Ishikawa (cell line): ENCODE measurements around the gene CSAD.

Source experiments
- CEBPB ChIP-seq: IDR thresholded peaks from 2 replicates; pipeline ENCODE4 v1.6.1; 2012
- CREB1 ChIP-seq: IDR thresholded peaks from 2 replicates; pipeline ENCODE4 v1.6.1; 2012; ENCODE audit warnings: low read depth
- EGR1 ChIP-seq: IDR thresholded peaks from 2 replicates; pipeline ENCODE4 v1.6.1; 2012
- EP300 ChIP-seq: IDR thresholded peaks from 2 replicates; pipeline ENCODE4 v1.6.1; 2012; ENCODE audit warnings: borderline replicate concordance
- FOXM1 ChIP-seq: IDR thresholded peaks from 2 replicates; pipeline ENCODE4 v1.6.1; 2012; ENCODE audit warnings: low read depth, borderline replicate concordance
- MAX ChIP-seq: IDR thresholded peaks from 2 replicates; pipeline ENCODE4 v1.6.1; 2012
- NFIC ChIP-seq: IDR thresholded peaks from 2 replicates; pipeline ENCODE4 v1.6.1; 2012
- RAD21 ChIP-seq: IDR thresholded peaks from 2 replicates; pipeline ENCODE4 v1.6.1; 2012; ENCODE audit warnings: low read depth
- REST ChIP-seq: IDR thresholded peaks from 2 replicates; pipeline ENCODE4 v1.6.1; 2012; ENCODE audit warnings: low read depth, mild to moderate bottlenecking
- TAF1 ChIP-seq: IDR thresholded peaks from 2 replicates; pipeline ENCODE4 v1.6.1; 2012; ENCODE audit warnings: low read depth, mild to moderate bottlenecking
- TCF12 ChIP-seq: IDR thresholded peaks from 2 replicates; pipeline ENCODE4 v1.6.1; 2012; ENCODE audit warnings: low read depth
- TEAD4 ChIP-seq: IDR thresholded peaks from 2 replicates; pipeline ENCODE4 v1.6.1; 2012
- YY1 ChIP-seq: IDR thresholded peaks from 2 replicates; pipeline ENCODE4 v1.6.1; 2012; ENCODE audit warnings: low read depth
- ZBTB7A ChIP-seq: IDR thresholded peaks from 2 replicates; pipeline ENCODE4 v1.6.1; 2012; ENCODE audit warnings: low read depth
- TF ChIP-seq, protein P1 (sequence below): IDR thresholded peaks from 2 replicates; pipeline ENCODE4 v1.6.1; 2012

CSAD gene

GRCh38 chr12:53180931-53181645, 363 bp upstream of the CSAD start:
- no peak for TF ChIP-seq RAD21
- peak; percentile 59 for TF ChIP-seq EGR1
- peak; percentile 78 for TF ChIP-seq MAX
- TF ChIP-seq ZBTB7A = 0 out of 2 replicates have a peak, but pooled peaks have one; percentile 36
- TF ChIP-seq TAF1 = peak; percentile 56; the same call in 1 of the 2 replicates
- TF ChIP-seq EP300 = no peak
- no peak for TF ChIP-seq FOXM1
- 0 out of 2 replicates have a peak, but pooled peaks have one; percentile 22 for TF ChIP-seq NFIC
- 0 out of 2 replicates have a peak, but pooled peaks have one; percentile 10 for TF ChIP-seq TEAD4
- TF ChIP-seq, protein P1, sequence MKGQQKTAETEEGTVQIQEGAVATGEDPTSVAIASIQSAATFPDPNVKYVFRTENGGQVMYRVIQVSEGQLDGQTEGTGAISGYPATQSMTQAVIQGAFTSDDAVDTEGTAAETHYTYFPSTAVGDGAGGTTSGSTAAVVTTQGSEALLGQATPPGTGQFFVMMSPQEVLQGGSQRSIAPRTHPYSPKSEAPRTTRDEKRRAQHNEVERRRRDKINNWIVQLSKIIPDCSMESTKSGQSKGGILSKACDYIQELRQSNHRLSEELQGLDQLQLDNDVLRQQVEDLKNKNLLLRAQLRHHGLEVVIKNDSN = peak; percentile 38; the same call in 1 of the 2 replicates

DNA sequence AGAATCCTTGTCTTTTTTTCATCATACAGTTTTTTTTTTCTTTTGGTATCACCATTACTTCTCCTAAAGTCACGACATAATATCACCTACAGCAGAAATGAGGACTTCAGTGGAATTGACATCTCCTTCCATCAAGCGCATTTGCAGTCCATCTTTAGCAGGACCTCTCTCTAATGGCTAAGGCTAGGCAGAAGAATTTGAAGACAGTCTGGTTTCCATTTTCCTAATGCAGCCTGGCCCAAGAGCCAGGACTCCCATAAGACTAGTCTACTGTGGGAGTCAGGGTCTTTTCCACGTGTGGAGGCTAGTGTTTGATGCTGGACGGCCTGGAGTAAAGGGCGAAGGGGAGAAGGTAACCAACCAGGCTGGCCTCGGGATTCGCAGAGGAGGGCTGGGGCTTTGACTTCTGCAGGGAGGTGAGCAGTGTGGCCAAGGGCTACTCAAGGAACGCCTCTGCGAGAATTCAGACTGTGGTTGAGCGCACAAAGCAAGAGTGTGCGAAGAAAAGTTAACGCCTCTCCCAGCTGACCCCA, 972 bp downstream of the CSAD start:
- TF ChIP-seq, protein P1 = no peak
- no peak for TF ChIP-seq EP300
- TF ChIP-seq EGR1 = no peak
- TF ChIP-seq NFIC = no peak
- 0 out of 2 replicates have a peak, but pooled peaks have one; percentile 28 for TF ChIP-seq FOXM1

DNA sequence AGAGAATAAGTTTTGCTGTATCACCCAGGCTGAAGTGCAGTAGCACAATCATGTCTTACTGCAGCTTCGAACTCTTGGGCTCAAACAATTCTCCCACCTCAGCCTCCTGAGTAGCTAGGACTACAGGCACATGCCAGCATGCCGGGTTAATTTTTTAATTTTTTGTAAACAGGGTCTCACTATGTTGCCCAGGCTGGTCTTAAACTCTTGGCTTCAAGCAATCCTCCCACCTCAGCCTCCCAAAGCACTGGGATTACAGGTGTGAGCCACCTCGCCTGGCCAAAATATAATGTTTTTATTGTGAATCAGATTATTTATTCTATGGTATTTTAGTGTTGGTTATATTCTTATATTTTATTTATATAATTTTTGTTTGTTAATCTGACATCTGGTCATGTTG, 4.0 kb downstream of the CSAD start:
- TF ChIP-seq CREB1 (no peak), TCF12 (no peak), YY1 (no peak), EP300 (no peak), CEBPB (no peak), ZBTB7A (no peak), REST (no peak), TAF1 (no peak), NFIC (no peak), RAD21 (no peak), EGR1 (no peak), TEAD4 (no peak), MAX (no peak), FOXM1 (no peak)
- TF ChIP-seq, protein P1 = no peak

DNA sequence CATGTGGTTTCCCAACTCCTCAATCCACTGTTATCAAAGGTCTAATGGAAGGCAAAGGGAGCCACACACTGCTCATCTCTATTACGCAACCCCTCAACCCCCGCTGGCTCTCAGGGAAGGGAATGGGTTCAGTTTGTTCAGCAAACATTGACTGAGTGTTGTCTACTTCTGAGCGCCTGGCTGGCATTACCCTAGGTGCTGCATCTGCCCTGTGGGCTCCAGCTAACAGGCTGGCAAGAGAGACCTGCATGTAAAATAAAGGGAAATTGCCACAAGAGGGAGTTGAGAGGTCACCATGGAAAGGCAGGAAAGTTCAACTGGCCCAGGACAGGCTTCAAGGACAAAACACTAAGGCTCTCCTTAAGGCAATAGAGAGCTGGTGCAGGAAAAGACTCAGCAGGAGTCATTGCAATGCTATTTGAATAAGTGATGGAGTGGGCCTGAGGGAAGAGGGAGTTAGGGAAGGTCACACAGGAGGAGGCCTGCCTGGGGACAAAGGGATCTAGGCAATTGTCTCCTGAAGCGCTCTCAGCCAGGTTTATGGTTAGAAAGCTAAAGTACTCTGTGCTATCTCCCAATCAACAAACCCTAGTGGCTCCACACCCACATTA, 5.7 kb downstream of the CSAD start:
- TF ChIP-seq CEBPB = peak; percentile 78
- no peak for TF ChIP-seq EGR1
- TF ChIP-seq RAD21 = peak; percentile 56
- TF ChIP-seq MAX = no peak

DNA sequence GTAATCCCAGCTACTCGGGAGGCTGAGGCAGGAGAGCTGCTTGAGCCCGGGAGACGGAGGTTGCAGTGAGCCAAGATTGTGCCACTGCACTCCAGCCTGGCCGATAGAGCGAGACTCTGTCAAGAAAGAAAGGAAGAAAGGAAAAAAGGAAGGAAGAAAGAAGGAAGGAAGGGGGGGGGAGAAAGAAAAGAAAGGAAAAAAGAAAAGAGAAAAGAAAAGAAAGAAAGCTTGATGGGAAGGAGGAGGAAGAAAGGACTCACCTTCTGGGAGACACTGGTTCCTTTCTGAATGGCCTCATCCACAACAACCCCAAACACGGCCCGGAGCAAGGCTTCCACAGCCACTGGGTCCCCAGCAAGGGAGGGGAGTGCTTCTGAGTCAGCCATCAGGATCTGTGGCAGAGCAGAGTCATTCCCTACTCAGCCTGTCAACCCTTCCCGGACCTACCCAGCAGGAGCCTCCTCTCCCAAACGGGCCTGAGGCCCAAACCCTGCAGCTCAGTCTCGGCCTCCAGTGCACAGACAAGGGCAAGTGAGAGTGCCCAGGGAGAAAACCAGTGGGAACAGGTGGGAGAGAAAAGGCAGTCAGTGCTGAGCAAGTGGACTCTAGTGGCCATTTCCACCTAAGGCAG, 7.5 kb downstream of the CSAD start:
- no peak for TF ChIP-seq CREB1
- TF ChIP-seq, protein P1 = no peak
- no peak for TF ChIP-seq TCF12
- TF ChIP-seq MAX = no peak
- TF ChIP-seq REST = no peak
- TF ChIP-seq TAF1 = no peak
- no peak for TF ChIP-seq NFIC
